Activated T-helper 1 cell treated with anti-CD3 and anti-CD28 coated beads, Interleukin-12 subunit alpha, Interleukin-12 subunit beta, Interleukin-2, Interleukin-4 antibody, amounts not matched to agents 30 ng/mL and 10 ng/mL and 1 ng/mL, durations not matched to agents 14 hours and 24 hours and 36 hours (primary cell): ENCODE data around the gene CETP. TPM values are rescaled to one million over a fixed set of nuclear protein-coding genes. Genes with fewer than 3 reads are reported as not detected.

ENCODE experiments used
- DNase-seq: peaks from one replicate; pipeline ENCODE4 v3.0.0; 2021; ENCODE audit warnings: low spot score
- H3K27ac Mint-ChIP-seq: one replicate; pipeline ENCODE4 v1.8.0; 2021; ENCODE audit warnings: mild to moderate bottlenecking, mixed read lengths
- H3K27me3 Mint-ChIP-seq: one replicate; pipeline ENCODE4 v1.8.0; 2022; ENCODE audit warnings: mild to moderate bottlenecking, moderate library complexity, mixed read lengths; ENCODE audit not compliant: insufficient read depth
- H3K36me3 Mint-ChIP-seq: one replicate; pipeline ENCODE4 v1.8.0; 2021; ENCODE audit warnings: low read depth, mixed read lengths
- H3K4me1 Mint-ChIP-seq: one replicate; pipeline ENCODE4 v1.8.0; 2021; ENCODE audit warnings: low read depth, mixed read lengths
- H3K4me3 Mint-ChIP-seq: one replicate; pipeline ENCODE4 v1.8.0; 2021; ENCODE audit warnings: mild to moderate bottlenecking, moderate library complexity, mixed read lengths
- H3K9me3 Mint-ChIP-seq: one replicate; pipeline ENCODE4 v1.8.0; 2021; ENCODE audit warnings: mixed read lengths
- intact Hi-C: fragments of 100-400 bp; cut with micrococcal nuclease; formaldehyde crosslinking; loops from one replicate; pipeline ENCODE4 v1.15.1; 2024
- total RNA-seq: library from RNA; stranded (reverse); gene quantifications from 2 replicates; pipeline ENCODE4 v1.2.3, GENCODE V29; 2022

The CETP gene
- total RNA-seq, 1 donor from 2014 or later, result 0.23 TPM

GRCh38 chr16:57016831-57017230, 55.1 kb downstream of the CETP start:
- Mint-ChIP-seq H3K27ac (peak overlapping the region; percentile 91), H3K4me3 (no peak overlapping the region), H3K9me3 (no peaks in the 10 kb centered on the region), H3K4me1 (peaks cover 75% of the 10 kb centered on the region), H3K36me3 (peaks cover 56% of the 10 kb centered on the region), H3K27me3 (no peaks in the 10 kb centered on the region)
- intact Hi-C loops, result no loop called here
- DNase-seq, result no peak

DNA sequence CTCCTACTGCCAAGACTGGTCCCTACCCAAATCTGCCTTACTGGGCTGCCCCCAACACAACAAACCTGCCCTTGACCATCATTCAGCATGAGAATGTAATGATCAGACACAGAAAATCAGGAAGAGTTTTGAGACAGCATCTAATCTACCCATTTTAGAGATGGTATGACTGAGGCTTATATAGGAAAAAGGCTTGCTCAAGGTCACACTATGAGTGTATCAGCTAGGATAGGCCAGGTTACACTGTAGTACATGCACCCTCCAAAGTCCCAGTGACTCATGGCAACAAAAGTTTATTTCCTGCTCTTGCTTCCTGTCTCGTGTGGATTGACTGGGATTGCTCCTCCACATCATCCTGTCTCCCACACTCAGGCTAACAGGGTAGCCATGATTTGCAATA, 55.5 kb downstream of the CETP start:
- Mint-ChIP-seq H3K4me3 (peak overlapping the region; percentile 41), H3K27me3 (no peaks in the 10 kb centered on the region), H3K4me1 (peaks cover 75% of the 10 kb centered on the region), H3K36me3 (peaks cover 59% of the 10 kb centered on the region), H3K27ac (peak overlapping the region; percentile 91), H3K9me3 (no peaks in the 10 kb centered on the region)
- intact Hi-C loops, result no loop called here
- no peak for DNase-seq

GRCh38 chr16:57019746-57020145, 58.0 kb downstream of the CETP start:
- H3K4me3 Mint-ChIP-seq, result no peak overlapping the region
- peak overlapping the region; percentile 40 for H3K27ac Mint-ChIP-seq
- DNase-seq, result no peak
- intact Hi-C loops, result no loop called here
- no peaks in the 10 kb centered on the region for H3K9me3 Mint-ChIP-seq
- H3K36me3 Mint-ChIP-seq, result peaks cover 77% of the 10 kb centered on the region
- H3K4me1 Mint-ChIP-seq, result peaks cover 75% of the 10 kb centered on the region
- no peaks in the 10 kb centered on the region for H3K27me3 Mint-ChIP-seq

DNA sequence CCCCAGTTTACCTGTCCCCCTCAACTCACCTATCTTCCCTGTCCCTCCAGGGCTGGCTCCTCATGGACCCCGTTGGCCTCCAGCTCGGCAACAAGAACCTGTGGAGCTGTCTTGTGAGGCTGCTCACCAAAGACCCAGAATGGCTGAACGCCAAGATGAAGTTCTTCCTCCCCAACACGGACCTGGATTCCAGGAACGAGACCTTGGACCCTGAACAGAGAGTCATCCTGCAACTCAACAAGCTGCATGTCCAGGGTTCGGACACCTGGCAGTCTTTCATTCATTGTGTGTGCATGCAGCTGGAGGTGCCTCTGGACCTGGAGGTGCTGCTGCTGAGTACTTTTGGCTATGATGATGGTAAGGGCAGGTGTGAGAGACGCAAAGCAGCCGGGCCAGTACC, 58.9 kb downstream of the CETP start:
- intact Hi-C loops, result no loop called here
- no peak overlapping the region for H3K4me3 Mint-ChIP-seq
- peaks cover 75% of the 10 kb centered on the region for H3K4me1 Mint-ChIP-seq
- H3K27ac Mint-ChIP-seq, result peak overlapping the region; percentile 62
- no peaks in the 10 kb centered on the region for H3K9me3 Mint-ChIP-seq
- no peak for DNase-seq
- H3K27me3 Mint-ChIP-seq, result no peaks in the 10 kb centered on the region
- H3K36me3 Mint-ChIP-seq, result peaks cover 82% of the 10 kb centered on the region

DNA sequence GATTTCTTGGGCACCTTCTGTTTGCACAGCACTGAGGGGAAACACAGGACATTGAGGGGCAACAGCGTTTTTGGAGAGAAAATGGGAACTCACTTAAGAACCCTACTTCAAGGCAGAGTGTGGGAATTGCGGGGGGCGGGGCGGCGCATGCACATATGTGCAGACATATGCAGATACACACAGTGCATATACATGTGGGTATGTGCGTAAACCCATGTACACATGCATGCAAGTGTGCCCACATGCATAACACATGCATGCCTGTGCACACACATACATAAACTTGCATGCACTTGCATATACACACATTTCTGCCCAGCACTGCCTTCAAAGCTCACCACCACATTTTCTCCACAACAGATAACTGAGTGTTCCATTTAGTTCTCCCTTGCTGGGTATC, 60.0 kb downstream of the CETP start:
- Mint-ChIP-seq H3K4me3 (no peak overlapping the region), H3K36me3 (peaks cover 79% of the 10 kb centered on the region), H3K9me3 (no peaks in the 10 kb centered on the region), H3K27me3 (no peaks in the 10 kb centered on the region), H3K4me1 (peaks cover 74% of the 10 kb centered on the region), H3K27ac (no peak overlapping the region)
- DNase-seq, result no peak
- intact Hi-C loops, result no loop called here

- Mint-ChIP-seq H3K36me3 (peaks cover 79% of the 10 kb centered on the region), H3K9me3 (no peaks in the 10 kb centered on the region), H3K4me1 (peaks cover 75% of the 10 kb centered on the region), H3K27me3 (no peaks in the 10 kb centered on the region), H3K4me3 (peak overlapping the region; percentile 34), H3K27ac (peak overlapping the region; percentile 58)
- DNase-seq, result no peak
- intact Hi-C loops, result no loop called here
Measured at GRCh38 chr16:57022445-57022844, 60.7 kb downstream of the CETP start.

DNA sequence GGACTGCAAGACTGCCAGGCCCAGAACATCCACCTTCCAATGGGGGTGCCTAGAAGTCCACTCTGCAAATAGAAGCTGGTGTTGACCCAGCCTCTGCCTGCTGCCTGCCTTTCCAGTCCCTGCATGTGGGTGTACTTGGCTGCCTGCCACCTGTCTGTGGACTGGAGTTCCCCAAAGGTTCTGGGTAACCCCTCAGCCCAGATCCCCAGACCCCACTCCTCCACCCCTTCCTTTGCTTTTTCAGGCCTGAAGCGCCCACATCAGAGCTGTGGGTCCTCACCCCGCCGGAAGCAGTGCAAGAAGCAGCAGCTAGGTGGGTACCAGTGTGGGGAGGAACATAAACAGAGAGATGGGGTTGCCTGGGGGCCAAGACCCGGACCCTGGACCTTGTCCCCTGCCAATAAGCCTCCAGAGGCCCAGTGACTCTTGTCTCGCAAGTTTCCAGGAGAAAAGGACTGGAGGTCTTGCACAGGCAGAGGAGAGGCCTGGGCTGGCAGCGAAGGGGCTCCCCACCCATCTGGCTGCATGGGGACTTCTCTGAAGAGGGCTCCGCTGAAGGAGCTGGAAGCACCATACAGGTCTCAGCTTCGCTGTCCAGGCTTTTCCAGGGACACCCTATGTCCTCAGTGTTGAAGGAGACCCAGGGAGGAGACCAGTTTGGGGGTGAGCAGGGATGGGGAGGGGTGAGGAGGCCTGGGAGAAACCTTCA, 61.9 kb downstream of the CETP start:
- H3K36me3 Mint-ChIP-seq, result peaks cover 78% of the 10 kb centered on the region
- H3K4me3 Mint-ChIP-seq, result peak overlapping the region; percentile 34
- H3K9me3 Mint-ChIP-seq, result no peaks in the 10 kb centered on the region
- peak; percentile 60 for DNase-seq
- H3K27me3 Mint-ChIP-seq, result no peaks in the 10 kb centered on the region
- intact Hi-C loops, result no loop called here
- H3K4me1 Mint-ChIP-seq, result peaks cover 76% of the 10 kb centered on the region
- peak overlapping the region; percentile 58 for H3K27ac Mint-ChIP-seq

DNA sequence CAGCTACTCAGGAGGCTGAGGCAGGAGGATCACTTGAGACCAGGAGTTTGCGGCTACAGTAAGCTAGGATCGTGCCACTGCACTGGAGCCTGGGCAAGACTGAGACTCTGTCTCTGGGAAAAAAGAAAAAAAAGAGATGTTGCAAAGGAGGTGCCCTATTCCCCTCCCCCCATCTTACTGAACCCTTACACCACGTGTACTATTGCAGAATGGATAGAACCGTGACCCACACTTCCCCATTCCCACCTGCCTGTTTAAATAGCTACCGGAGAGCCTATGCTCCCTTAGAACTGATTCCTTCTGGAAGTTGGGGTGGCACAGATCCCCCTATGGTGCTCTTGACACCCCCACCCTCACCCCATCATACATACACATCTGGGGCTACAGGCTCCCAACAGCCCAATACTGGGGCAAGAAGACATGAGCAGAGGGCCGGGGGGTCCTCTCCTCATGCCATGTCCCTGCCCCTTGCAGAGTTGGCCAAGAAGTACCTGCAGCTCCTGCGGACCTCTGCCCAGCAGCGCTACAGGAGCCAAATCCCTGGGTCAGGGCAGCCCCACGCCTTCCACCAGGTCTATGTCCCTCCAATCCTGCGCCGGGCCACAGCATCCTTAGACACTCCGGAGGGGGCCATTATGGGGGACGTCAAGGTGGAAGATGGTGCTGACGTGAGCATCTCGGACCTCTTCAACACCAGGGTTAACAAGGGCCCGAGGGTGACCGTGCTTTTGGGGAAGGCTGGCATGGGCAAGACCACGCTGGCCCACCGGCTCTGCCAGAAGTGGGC, 63.3 kb downstream of the CETP start:
- H3K9me3 Mint-ChIP-seq, result no peaks in the 10 kb centered on the region
- H3K27me3 Mint-ChIP-seq, result no peaks in the 10 kb centered on the region
- H3K27ac Mint-ChIP-seq, result no peak overlapping the region
- no peak for DNase-seq
- intact Hi-C loops, result no loop called here
- peaks cover 87% of the 10 kb centered on the region for H3K4me1 Mint-ChIP-seq
- peaks cover 78% of the 10 kb centered on the region for H3K36me3 Mint-ChIP-seq
- H3K4me3 Mint-ChIP-seq, result no peak overlapping the region

DNA sequence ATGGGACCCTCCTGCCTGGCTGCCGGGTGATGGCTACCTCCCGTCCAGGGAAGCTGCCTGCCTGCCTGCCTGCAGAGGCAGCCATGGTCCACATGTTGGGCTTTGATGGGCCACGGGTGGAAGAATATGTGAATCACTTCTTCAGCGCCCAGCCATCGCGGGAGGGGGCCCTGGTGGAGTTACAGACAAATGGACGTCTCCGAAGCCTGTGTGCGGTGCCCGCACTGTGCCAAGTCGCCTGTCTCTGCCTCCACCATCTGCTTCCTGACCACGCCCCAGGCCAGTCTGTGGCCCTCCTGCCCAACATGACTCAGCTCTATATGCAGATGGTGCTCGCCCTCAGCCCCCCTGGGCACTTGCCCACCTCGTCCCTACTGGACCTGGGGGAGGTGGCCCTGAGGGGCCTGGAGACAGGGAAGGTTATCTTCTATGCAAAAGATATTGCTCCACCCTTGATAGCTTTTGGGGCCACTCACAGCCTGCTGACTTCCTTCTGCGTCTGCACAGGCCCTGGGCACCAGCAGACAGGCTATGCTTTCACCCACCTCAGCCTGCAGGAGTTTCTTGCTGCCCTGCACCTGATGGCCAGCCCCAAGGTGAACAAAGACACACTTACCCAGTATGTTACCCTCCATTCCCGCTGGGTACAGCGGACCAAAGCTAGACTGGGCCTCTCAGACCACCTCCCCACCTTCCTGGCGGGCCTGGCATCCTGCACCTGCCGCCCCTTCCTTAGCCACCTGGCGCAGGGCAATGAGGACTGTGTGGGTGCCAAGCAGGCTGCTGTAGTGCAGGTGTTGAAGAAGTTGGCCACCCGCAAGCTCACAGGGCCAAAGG, 64.4 kb downstream of the CETP start:
- Mint-ChIP-seq H3K27me3 (no peaks in the 10 kb centered on the region), H3K36me3 (peaks cover 76% of the 10 kb centered on the region), H3K4me1 (peaks cover 89% of the 10 kb centered on the region), H3K9me3 (no peaks in the 10 kb centered on the region), H3K27ac (no peak overlapping the region), H3K4me3 (no peak overlapping the region)
- DNase-seq, result no peak
- intact Hi-C loops, result no loop called here

GRCh38 chr16:57026778-57027062, 65.0 kb downstream of the CETP start:
- no peak for DNase-seq
- peak overlapping the region; percentile 67 for H3K27ac Mint-ChIP-seq
- H3K27me3 Mint-ChIP-seq, result no peaks in the 10 kb centered on the region
- intact Hi-C loops, result no loop called here
- H3K4me3 Mint-ChIP-seq, result no peak overlapping the region
- H3K4me1 Mint-ChIP-seq, result peaks cover 89% of the 10 kb centered on the region
- H3K36me3 Mint-ChIP-seq, result peaks cover 76% of the 10 kb centered on the region
- no peaks in the 10 kb centered on the region for H3K9me3 Mint-ChIP-seq

DNA sequence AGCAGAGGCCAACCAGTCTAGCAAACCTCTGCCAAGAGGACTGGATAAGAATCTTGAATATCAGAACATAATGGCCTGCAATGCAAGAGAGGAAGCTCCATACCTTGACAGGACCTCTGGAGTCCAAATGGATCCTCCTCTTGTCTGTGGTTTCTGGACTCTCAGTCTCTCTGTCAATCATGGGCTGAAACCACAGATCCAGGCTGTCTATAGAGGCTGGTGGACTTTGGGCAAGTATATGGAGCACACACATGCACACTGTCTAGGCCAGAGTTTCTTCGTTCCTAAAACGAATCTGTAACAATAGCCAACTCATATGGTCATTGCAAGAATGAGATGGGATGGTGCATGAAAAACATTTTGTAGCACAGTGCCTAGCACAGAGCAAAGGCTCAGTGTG, 65.3 kb downstream of the CETP start:
- Mint-ChIP-seq H3K36me3 (peaks cover 76% of the 10 kb centered on the region), H3K27me3 (no peaks in the 10 kb centered on the region), H3K27ac (peak overlapping the region; percentile 67), H3K4me1 (peaks cover 86% of the 10 kb centered on the region), H3K4me3 (peak overlapping the region; percentile 26), H3K9me3 (no peaks in the 10 kb centered on the region)
- intact Hi-C loops, result no loop called here
- DNase-seq, result no peak

- peak overlapping the region; percentile 72 for H3K27ac Mint-ChIP-seq
- no peak for DNase-seq
- H3K27me3 Mint-ChIP-seq, result no peaks in the 10 kb centered on the region
- H3K4me3 Mint-ChIP-seq, result no peak overlapping the region
- no peaks in the 10 kb centered on the region for H3K9me3 Mint-ChIP-seq
- intact Hi-C loops, result no loop called here
- peaks cover 71% of the 10 kb centered on the region for H3K36me3 Mint-ChIP-seq
- peaks cover 75% of the 10 kb centered on the region for H3K4me1 Mint-ChIP-seq
Measured at GRCh38 chr16:57028086-57028485, 66.3 kb downstream of the CETP start.
